Naive thymus-derived CD4-positive, alpha-beta T cell (primary cell): ENCODE results near the gene GAGE13. TPM values are rescaled to one million over a fixed set of nuclear protein-coding genes. Genes with fewer than 3 reads are reported as not detected.
"Not testable (repeated sequence)": the region's sequence is repeated elsewhere in the genome, so short reads cannot be mapped to it uniquely, and the experiment has no call there.

Source experiments
- ATAC-seq: fragments of 150-1000 bp; cut with Tn5 transposase; 2 replicates; pipeline ENCODE4 v1.10.0; 2021; ENCODE audit warnings: mild to moderate bottlenecking, moderate library complexity
- CTCF ChIA-PET: fragments of 350-600 bp; sonication (Branson Sonifier 250); formaldehyde crosslinking; loops from one replicate; lab custom pipeline; 2021; ENCODE audit warnings: antibody characterized with exemption; lab: Charles Lee
- POLR2A ChIA-PET: fragments of 350-600 bp; sonication (Branson Sonifier 250); formaldehyde crosslinking; loops from one replicate; lab custom pipeline; 2021; ENCODE audit warnings: antibody characterized with exemption, inconsistent platforms; lab: Charles Lee
- DNase-seq, 9 donors: peaks; one replicate each; pipeline versions ENCODE4 v3.0.0 to v3.0.0-alpha.2; 2020 to 2022; ENCODE audit warnings: mixed read lengths in 1 of 9
- H3K27ac ChIP-seq: one replicate; pipeline ENCODE4 v1.7.0; 2013; ENCODE audit warnings: mild to moderate bottlenecking, low read depth, low read length, moderate library complexity
- H3K27me3 ChIP-seq, 2 donors: one replicate each; pipeline ENCODE4 v1.7.0; 2013; ENCODE audit warnings: low read length in 2 of 2, mild to moderate bottlenecking in 2 of 2, moderate library complexity in 2 of 2; ENCODE audit not compliant: control insufficient read depth in 2 of 2, insufficient read depth in 2 of 2
- H3K36me3 ChIP-seq, 3 experiments: 1 replicate in 2 of 3; 2 replicates in 1 of 3; pipeline ENCODE4 v1.7.0; 2013; ENCODE audit warnings: low read length in 3 of 3, mild to moderate bottlenecking in 3 of 3, moderate library complexity in 1 of 3; ENCODE audit not compliant: insufficient read depth in 3 of 3, control insufficient read depth in 2 of 3
- H3K4me1 ChIP-seq, 2 donors: one replicate each; pipeline ENCODE4 v1.7.0; 2013; ENCODE audit warnings: low read length in 2 of 2, mild to moderate bottlenecking in 2 of 2, moderate library complexity in 1 of 2; ENCODE audit not compliant: control insufficient read depth in 2 of 2, insufficient read depth in 2 of 2
- H3K4me3 ChIP-seq: 2 replicates; pipeline ENCODE4 v1.7.0; 2013; ENCODE audit warnings: mild to moderate bottlenecking, low read length
- H3K9me3 ChIP-seq, 3 experiments: 1 replicate in 2 of 3; 2 replicates in 1 of 3; pipeline ENCODE4 v1.7.0; 2013; ENCODE audit warnings: low read length in 3 of 3; ENCODE audit not compliant: control insufficient read depth in 2 of 3
- H3K27ac Mint-ChIP-seq, 9 donors: one replicate each; pipeline ENCODE4 v1.8.0; 2020 to 2022; ENCODE audit warnings: mixed read lengths in 9 of 9, mild to moderate bottlenecking in 8 of 9, moderate library complexity in 5 of 9, inconsistent platforms in 2 of 9
- H3K27me3 Mint-ChIP-seq, 5 donors: one replicate each; pipeline ENCODE4 v1.8.0; 2021 to 2022; ENCODE audit warnings: mixed read lengths in 5 of 5, mild to moderate bottlenecking in 1 of 5
- H3K36me3 Mint-ChIP-seq, 5 donors: one replicate each; pipeline ENCODE4 v1.8.0; 2020 to 2022; ENCODE audit warnings: mixed read lengths in 5 of 5, mild to moderate bottlenecking in 3 of 5, inconsistent platforms in 1 of 5
- H3K4me1 Mint-ChIP-seq, 7 donors: one replicate each; pipeline ENCODE4 v1.8.0; 2020 to 2022; ENCODE audit warnings: mixed read lengths in 7 of 7, mild to moderate bottlenecking in 3 of 7, inconsistent platforms in 1 of 7
- H3K4me3 Mint-ChIP-seq, 10 donors: one replicate each; pipeline ENCODE4 v1.8.0; 2020 to 2022; ENCODE audit warnings: mild to moderate bottlenecking in 10 of 10, mixed read lengths in 10 of 10, moderate library complexity in 6 of 10, inconsistent platforms in 2 of 10
- H3K9me3 Mint-ChIP-seq, 11 donors: one replicate each; pipeline ENCODE4 v1.8.0; 2020 to 2022; ENCODE audit warnings: mixed read lengths in 11 of 11, mild to moderate bottlenecking in 4 of 11, inconsistent platforms in 1 of 11, moderate library complexity in 1 of 11
- intact Hi-C, 2 donors: fragments of 100-400 bp; cut with micrococcal nuclease; formaldehyde crosslinking; loops; one replicate each; pipeline ENCODE4 v1.15.1; 2023
- polyA plus RNA-seq, 2 donors: library from polyadenylated mRNA; unstranded; fragments of 300-500 nt; fragmentation: Illumina TruSeq; gene quantifications; one replicate each; pipeline ENCODE4 v1.2.3, GENCODE V29; 2021
- total RNA-seq, 6 experiments: library from RNA in 5 of 6; stranded (reverse) in 5 of 6; gene quantifications; 1 replicate in 5 of 6; 2 replicates in 1 of 6; pipeline ENCODE4 v1.2.3 and lab custom pipeline; 2021 to 2026

Gene GAGE13, protein sequence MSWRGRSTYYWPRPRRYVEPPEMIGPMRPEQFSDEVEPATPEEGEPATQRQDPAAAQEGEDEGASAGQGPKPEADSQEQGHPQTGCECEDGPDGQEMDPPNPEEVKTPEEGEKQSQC
- total RNA-seq (not detected), polyA plus RNA-seq (not detected), total RNA-seq (lab: John Stamatoyannopoulos, UW) (not detected)

GRCh38 chrX:49331282-49331681 lies at the start of gene GAGE13:
TSS of gene GAGE13 (plus strand) at chrX:49331582. CDS start at chrX:49332738, 1,156 bp downstream.
- POLR2A ChIA-PET, intact Hi-C loops, H3K27me3 ChIP-seq, H3K4me1 ChIP-seq, H3K27ac ChIP-seq, H3K4me1 Mint-ChIP-seq, H3K4me3 Mint-ChIP-seq, H3K27ac Mint-ChIP-seq, H3K36me3 Mint-ChIP-seq, H3K9me3 Mint-ChIP-seq, CTCF ChIA-PET, DNase-seq, H3K27me3 Mint-ChIP-seq, ATAC-seq, H3K4me3 ChIP-seq, H3K9me3 ChIP-seq, H3K36me3 ChIP-seq: not testable (repeated sequence)

GRCh38 chrX:49282647-49283011 lies 48.8 kb upstream of the GAGE13 start:
- H3K9me3 Mint-ChIP-seq: no peaks in the 10 kb centered on the region
- H3K4me3 Mint-ChIP-seq: no peak overlapping the region
- Histone ChIP-seq H3K9me3 (no peaks in the 10 kb centered on the region), H3K4me3 (no peak overlapping the region), H3K27me3 (no peaks in the 10 kb centered on the region), H3K27ac (no peak overlapping the region), H3K36me3 (no peaks in the 10 kb centered on the region), H3K4me1 (peaks cover 13 to 42% of the 10 kb centered on the region in 2 donors)
- ATAC-seq (no peak), DNase-seq (no peak)
- intact Hi-C loops: loop anchor here in 1 of 2 donors (1.0 kb wide), 1 partner anchor 9 kb away; no protein-coding TSS in a partner anchor
- H3K27ac Mint-ChIP-seq: peak overlapping the region in 6 of 9 donors; percentile 33 to 76 (median 62)
- POLR2A ChIA-PET: interaction anchor here (0.6 kb wide), 1 partner anchor 19 kb away, joined by 3 read pairs; no protein-coding TSS in a partner anchor
- peaks cover 0 to 30% (median 0%) of the 10 kb centered on the region in 5 donors for H3K36me3 Mint-ChIP-seq
- CTCF ChIA-PET: interaction anchor here (0.9 kb wide), 1 partner anchor 11 kb away, joined by 11 read pairs; no protein-coding TSS in a partner anchor
- H3K27me3 Mint-ChIP-seq: no peaks in the 10 kb centered on the region
- H3K4me1 Mint-ChIP-seq: peaks cover 15 to 60% (median 46%) of the 10 kb centered on the region in 7 donors

DNA sequence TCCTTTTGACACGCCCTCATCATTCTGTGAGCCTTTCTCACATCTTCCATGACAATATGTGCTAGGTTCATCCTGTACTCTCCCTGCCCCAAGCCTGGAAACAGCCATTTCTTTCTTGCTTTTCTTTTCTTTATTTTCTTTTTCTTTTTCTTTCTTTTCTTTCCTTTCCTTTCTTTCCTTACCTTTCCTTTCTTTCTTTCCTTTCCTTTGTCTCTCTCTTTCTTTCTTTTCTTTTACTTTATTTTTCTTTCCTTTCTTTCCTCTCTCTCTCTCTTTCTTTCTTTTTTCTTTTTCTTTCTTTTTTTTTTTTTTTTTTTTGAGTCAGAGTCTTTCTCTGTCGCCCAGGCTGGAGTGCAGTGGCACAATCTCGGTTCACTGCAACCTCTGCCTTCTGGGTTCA lies 47.2 kb upstream of the GAGE13 start:
- DNase-seq: no peak
- intact Hi-C loops: no loop called here

GRCh38 chrX:49286136-49286535 lies 45.2 kb upstream of the GAGE13 start:
- Histone ChIP-seq H3K27me3 (no peaks in the 10 kb centered on the region), H3K9me3 (no peaks in the 10 kb centered on the region), H3K4me3 (no peak overlapping the region), H3K27ac (no peak overlapping the region), H3K4me1 (peaks cover 6 to 22% of the 10 kb centered on the region in 2 donors), H3K36me3 (no peaks in the 10 kb centered on the region)
- no peak overlapping the region for H3K27ac Mint-ChIP-seq
- intact Hi-C loops: no loop called here
- CTCF ChIA-PET: interaction anchor here (0.6 kb wide), 1 partner anchor 176 kb away, joined by 3 read pairs; no protein-coding TSS in a partner anchor
- POLR2A ChIA-PET: interaction anchor here (2.1 to 2.4 kb wide), 2 partner anchors 13 to 17 kb away, joined by 6 to 9 read pairs; partner anchors contain the start of gene PPP1R3F
- no peak for DNase-seq
- peaks cover 0 to 17% (median 0%) of the 10 kb centered on the region in 5 donors for H3K36me3 Mint-ChIP-seq
- no peak overlapping the region for H3K4me3 Mint-ChIP-seq
- ATAC-seq: no peak
- no peaks in the 10 kb centered on the region for H3K27me3 Mint-ChIP-seq
- peaks cover 18 to 50% (median 38%) of the 10 kb centered on the region in 7 donors for H3K4me1 Mint-ChIP-seq
- no peaks in the 10 kb centered on the region for H3K9me3 Mint-ChIP-seq

More for the DNA sequence above, 47.2 kb upstream of the GAGE13 start:
- H3K27me3 Mint-ChIP-seq: no peaks in the 10 kb centered on the region
- H3K4me1 Mint-ChIP-seq: peaks cover 18 to 60% (median 44%) of the 10 kb centered on the region in 7 donors
- ChIA-PET CTCF (no interaction called here), POLR2A (interaction anchor here (2.7 kb wide), 1 partner anchor 12 kb away, joined by 9 read pairs; no protein-coding TSS in a partner anchor)
- H3K9me3 Mint-ChIP-seq: no peaks in the 10 kb centered on the region
- Histone ChIP-seq H3K36me3 (no peaks in the 10 kb centered on the region), H3K27me3 (no peaks in the 10 kb centered on the region), H3K4me3 (no peak overlapping the region), H3K4me1 (peaks cover 6 to 36% of the 10 kb centered on the region in 2 donors), H3K27ac (no peak overlapping the region), H3K9me3 (no peaks in the 10 kb centered on the region)
- H3K36me3 Mint-ChIP-seq: peaks cover 0 to 27% (median 0%) of the 10 kb centered on the region in 5 donors
- no peak overlapping the region for H3K4me3 Mint-ChIP-seq
- no peak for ATAC-seq
- peak overlapping the region in 2 of 9 donors; percentile 10 to 11 for H3K27ac Mint-ChIP-seq

DNA sequence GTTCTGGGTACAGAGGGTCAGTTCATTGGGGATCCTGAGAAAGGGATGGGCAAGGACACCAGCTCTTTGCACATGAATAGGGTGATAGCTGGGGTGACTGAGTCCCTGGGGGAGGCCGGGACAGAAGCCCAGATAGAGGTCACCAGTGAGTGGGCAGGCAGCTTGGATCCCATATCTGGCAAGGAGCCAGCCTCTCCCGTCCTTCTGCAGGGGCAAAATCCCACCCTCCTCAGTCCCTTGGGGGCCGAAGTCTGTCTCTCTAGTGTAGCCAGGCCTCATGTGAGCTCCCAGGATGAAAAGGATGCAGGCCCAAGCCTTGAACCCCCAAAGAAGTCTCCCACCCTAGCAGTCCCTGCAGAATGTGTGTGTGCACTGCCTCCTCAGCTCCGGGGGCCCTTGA lies 44.8 kb upstream of the GAGE13 start:
- H3K4me1 ChIP-seq: peaks cover 6 to 21% of the 10 kb centered on the region in 2 donors
- Mint-ChIP-seq H3K4me3 (no peak overlapping the region), H3K27ac (peak overlapping the region in 2 of 9 donors; percentile 62 to 79), H3K36me3 (peaks cover 0 to 17% (median 0%) of the 10 kb centered on the region in 5 donors), H3K9me3 (no peaks in the 10 kb centered on the region), H3K4me1 (peaks cover 17 to 48% (median 37%) of the 10 kb centered on the region in 7 donors), H3K27me3 (no peaks in the 10 kb centered on the region)
- H3K4me3 ChIP-seq: no peak overlapping the region
- ATAC-seq (no peak), DNase-seq (no peak)
- no peaks in the 10 kb centered on the region for H3K27me3 ChIP-seq
- no peak overlapping the region for H3K27ac ChIP-seq
- intact Hi-C loops: no loop called here
- CTCF ChIA-PET: interaction anchor here (1.0 kb wide), 1 partner anchor 22 kb away, joined by 3 read pairs; no protein-coding TSS in a partner anchor
- H3K9me3 ChIP-seq: no peaks in the 10 kb centered on the region
- POLR2A ChIA-PET: interaction anchor here (0.6 to 2.4 kb wide), 3 partner anchors 13 to 51 kb away, joined by 3 to 9 read pairs (median 6); partner anchors contain the start of gene PPP1R3F
- H3K36me3 ChIP-seq: no peaks in the 10 kb centered on the region

- no peak for ATAC-seq
- Mint-ChIP-seq H3K36me3 (peaks cover 0 to 12% (median 0%) of the 10 kb centered on the region in 5 donors), H3K4me1 (peaks cover 12 to 49% (median 38%) of the 10 kb centered on the region in 7 donors), H3K4me3 (peak overlapping the region in 2 of 10 donors; percentile 5 to 29), H3K27me3 (no peaks in the 10 kb centered on the region), H3K9me3 (no peaks in the 10 kb centered on the region), H3K27ac (peak overlapping the region in 7 of 9 donors; percentile 25 to 87 (median 54))
- intact Hi-C loops: no loop called here
- no peak overlapping the region for H3K4me3 ChIP-seq
- peaks cover 14 to 24% of the 10 kb centered on the region in 2 donors for H3K4me1 ChIP-seq
- H3K36me3 ChIP-seq: no peaks in the 10 kb centered on the region
- H3K9me3 ChIP-seq: no peaks in the 10 kb centered on the region
- H3K27me3 ChIP-seq: no peaks in the 10 kb centered on the region
- ChIA-PET POLR2A (interaction anchor here (0.8 to 2.4 kb wide), 3 partner anchors 14 to 22 kb away, joined by 3 to 9 read pairs (median 3); no protein-coding TSS in a partner anchor), CTCF (interaction anchor here (1.0 kb wide), 1 partner anchor 21 kb away, joined by 3 read pairs; no protein-coding TSS in a partner anchor)
- DNase-seq: no peak
- no peak overlapping the region for H3K27ac ChIP-seq
Measured at GRCh38 chrX:49287665-49288064, 43.7 kb upstream of the GAGE13 start.
